IMR-90 (cell line): ENCODE measurements around the gene MERTK. TPM values are rescaled to one million over a fixed set of nuclear protein-coding genes. Genes with fewer than 3 reads are reported as not detected.
A peak's percentile ranks its signal among the peaks of the same experiment; 100 is the strongest.

ENCODE experiments used
- ATAC-seq: fragments of 200-7000 bp; cut with Tn5 transposase; 2 replicates; pipeline ENCODE4 v1.9.1; 2020; ENCODE audit warnings: low read depth, mild to moderate bottlenecking, moderate library complexity
- BruUV-seq: library from RNA; stranded (reverse); fragments of 400-500 nt; replicated peaks from 2 replicates; lab custom pipeline; 2021; lab: Mats Ljungman, UMichigan
- CTCF ChIA-PET: fragments of 300-600 bp; formaldehyde crosslinking; extraction: SDS; loops from one replicate; lab custom pipeline; 2021; ENCODE audit warnings: antibody characterized with exemption; lab: Yijun Ruan, JAX
- POLR2A ChIA-PET: fragments of 300-600 bp; sonication (Branson Sonifier 250); formaldehyde crosslinking; loops from one replicate; lab custom pipeline; 2022; ENCODE audit warnings: antibody characterized with exemption; ENCODE audit not compliant: unreplicated experiment; lab: Charles Lee
- DNase-seq: peaks from one replicate; pipeline ENCODE4 v3.0.0; 2013
- H2AFZ ChIP-seq: replicated peaks from 2 replicates; pipeline ENCODE3; 2013; ENCODE audit warnings: low read length, mild to moderate bottlenecking; ENCODE audit not compliant: poor library complexity
- H2AK5ac ChIP-seq: 2 replicates; pipeline ENCODE4 v1.6.1; 2013; ENCODE audit warnings: low read depth, low read length, inconsistent platforms
- H2AK9ac ChIP-seq: replicated peaks from 2 replicates; pipeline ENCODE3; 2013; ENCODE audit warnings: mild to moderate bottlenecking, low read depth, low read length, moderate library complexity; ENCODE audit not compliant: poor library complexity
- H2BK120ac ChIP-seq: 2 replicates; pipeline ENCODE4 v1.6.1; 2013; ENCODE audit warnings: low read depth, low read length, inconsistent platforms
- H2BK15ac ChIP-seq: 3 replicates; pipeline ENCODE4 v1.6.1; 2013; ENCODE audit warnings: low read depth, low read length, inconsistent platforms
- H2BK20ac ChIP-seq: 2 replicates; pipeline ENCODE4 v1.6.1; 2013; ENCODE audit warnings: low read depth, mild to moderate bottlenecking, inconsistent platforms, low read length, moderate library complexity
- H2BK5ac ChIP-seq: 2 replicates; pipeline ENCODE4 v1.6.1; 2013; ENCODE audit warnings: mild to moderate bottlenecking, low read depth, low read length, inconsistent platforms; ENCODE audit not compliant: poor library complexity, severe bottlenecking
- H3K14ac ChIP-seq: replicated peaks from 2 replicates; pipeline ENCODE4 v1.6.1; 2013; ENCODE audit warnings: low read depth, low read length, inconsistent platforms
- H3K18ac ChIP-seq: 2 replicates; pipeline ENCODE4 v1.6.1; 2013; ENCODE audit warnings: low read depth, low read length, control low read depth
- H3K23ac ChIP-seq: 2 replicates; pipeline ENCODE4 v1.6.1; 2013; ENCODE audit warnings: low read depth, low read length, inconsistent platforms
- H3K27ac ChIP-seq: 2 replicates; pipeline ENCODE4 v1.5.1; 2013; ENCODE audit warnings: mild to moderate bottlenecking, control low read depth, low read length; ENCODE audit not compliant: insufficient read depth
- H3K27me3 ChIP-seq: 2 replicates; pipeline ENCODE4 v1.6.1; 2013; ENCODE audit warnings: low read length; ENCODE audit not compliant: control insufficient read depth, insufficient read depth
- H3K36me3 ChIP-seq: 2 replicates; pipeline ENCODE4 v1.6.1; 2013; ENCODE audit warnings: low read length, mixed read lengths; ENCODE audit not compliant: control insufficient read depth, insufficient read depth
- H3K4ac ChIP-seq: 2 replicates; pipeline ENCODE4 v1.6.1; 2013; ENCODE audit warnings: low read depth, low read length, inconsistent platforms
- H3K4me1 ChIP-seq: 2 replicates; pipeline ENCODE4 v1.6.1; 2013; ENCODE audit warnings: low read length, mixed read lengths; ENCODE audit not compliant: control insufficient read depth, insufficient read depth
- H3K4me2 ChIP-seq: 2 replicates; pipeline ENCODE4 v1.6.1; 2013; ENCODE audit warnings: low read depth, mild to moderate bottlenecking, control low read depth, low read length, moderate library complexity
- H3K4me3 ChIP-seq: 2 replicates; pipeline ENCODE4 v1.5.1; 2013; ENCODE audit warnings: low read depth, mild to moderate bottlenecking, control low read depth, low read length, moderate library complexity; ENCODE audit not compliant: insufficient read depth
- H3K56ac ChIP-seq: 2 replicates; pipeline ENCODE4 v1.6.1; 2013; ENCODE audit warnings: low read length, inconsistent platforms; ENCODE audit not compliant: insufficient read depth; ENCODE audit errors: extremely low read depth
- H3K79me1 ChIP-seq, 2 experiments: 2 replicates each; pipeline ENCODE4 v1.6.1; 2013; ENCODE audit warnings: low read length in 2 of 2, inconsistent platforms in 1 of 2, low read depth in 1 of 2
- H3K9ac ChIP-seq: 2 replicates; pipeline ENCODE4 v1.6.1; 2013; ENCODE audit warnings: low read depth, low read length, control low read depth
- H3K9me1 ChIP-seq: 2 replicates; pipeline ENCODE4 v1.6.1; 2013; ENCODE audit warnings: low read length, inconsistent platforms; ENCODE audit not compliant: insufficient read depth
- H3K9me3 ChIP-seq: 2 replicates; pipeline ENCODE4 v1.6.1; 2013; ENCODE audit warnings: low read length; ENCODE audit not compliant: control insufficient read depth, insufficient read depth
- H4K20me1 ChIP-seq: 2 replicates; pipeline ENCODE4 v1.6.1; 2013; ENCODE audit warnings: low read length, inconsistent platforms; ENCODE audit not compliant: insufficient read depth
- H4K5ac ChIP-seq: 2 replicates; pipeline ENCODE4 v1.6.1; 2013; ENCODE audit warnings: mild to moderate bottlenecking, low read depth, low read length, control low read depth
- H4K8ac ChIP-seq, 2 experiments: 2 replicates each; pipeline ENCODE4 v1.6.1; 2013; ENCODE audit warnings: low read depth in 2 of 2, low read length in 2 of 2, control low read depth in 1 of 2, inconsistent platforms in 1 of 2
- H4K91ac ChIP-seq: 2 replicates; pipeline ENCODE4 v1.6.1; 2013; ENCODE audit warnings: low read depth, low read length, inconsistent platforms; ENCODE audit not compliant: insufficient read depth
- BHLHE40 ChIP-seq: fragments of 150-350 bp; IDR thresholded peaks from 2 replicates; pipeline ENCODE4 v1.6.1; 2016; ENCODE audit warnings: mild to moderate bottlenecking, low read depth, low read length
- CEBPB ChIP-seq: IDR thresholded peaks from 2 replicates; pipeline ENCODE4 v1.6.1; 2012; ENCODE audit warnings: low read depth, low read length, improper control_type of control experiment
- FOS ChIP-seq: fragments of 150-350 bp; IDR thresholded peaks from 2 replicates; pipeline ENCODE4 v1.6.1; 2016; ENCODE audit warnings: low read depth, low read length
- MAFK ChIP-seq: IDR thresholded peaks from 2 replicates; pipeline ENCODE4 v1.6.1; 2012; ENCODE audit warnings: low read depth, low read length, improper control_type of control experiment
- MAZ ChIP-seq: IDR thresholded peaks from 2 replicates; pipeline ENCODE4 v1.6.1; 2012; ENCODE audit warnings: low read depth, mild to moderate bottlenecking, low read length, improper control_type of control experiment, moderate library complexity, borderline replicate concordance
- MXI1 ChIP-seq: IDR thresholded peaks from 2 replicates; pipeline ENCODE4 v1.6.1; 2012; ENCODE audit warnings: low read depth, mild to moderate bottlenecking, low read length, moderate library complexity, borderline replicate concordance
- NFE2L2 ChIP-seq: fragments of 150-350 bp; IDR thresholded peaks from 2 replicates; pipeline ENCODE4 v1.6.1; 2016; ENCODE audit warnings: low read depth, mild to moderate bottlenecking, low read length
- POLR2A ChIP-seq: IDR thresholded peaks from 2 replicates; pipeline ENCODE4 v1.6.1; 2012; ENCODE audit warnings: mild to moderate bottlenecking, low read depth, low read length
- RAD21 ChIP-seq: IDR thresholded peaks from 2 replicates; pipeline ENCODE4 v1.6.1; 2012; ENCODE audit warnings: low read length, improper control_type of control experiment
- RCOR1 ChIP-seq: IDR thresholded peaks from 2 replicates; pipeline ENCODE4 v1.6.1; 2012; ENCODE audit warnings: mild to moderate bottlenecking, low read length, improper control_type of control experiment; ENCODE audit not compliant: insufficient replicate concordance
- RFX5 ChIP-seq: IDR thresholded peaks from 2 replicates; pipeline ENCODE4 v1.8.0; 2012; ENCODE audit warnings: low read depth, mild to moderate bottlenecking, low read length, moderate library complexity
- SMC3 ChIP-seq: fragments of 150-350 bp; IDR thresholded peaks from 2 replicates; pipeline ENCODE4 v1.6.1; 2016; ENCODE audit warnings: low read depth, mild to moderate bottlenecking, antibody characterized with exemption, low read length, moderate library complexity
- WGBS, 2 experiments: methylation state at CpG; one replicate each; pipeline versions ENCODE4 v1.1.5 to v1.1.7; 2013; ENCODE audit warnings: missing lambda C conversion rate in 2 of 2; ENCODE audit not compliant: insufficient read length in 1 of 2; ENCODE audit errors: extremely low coverage in 2 of 2; 5-methylcytosine and 5-hydroxymethylcytosine counted together
- dilution Hi-C: fragments of 300-500 bp; cut with HindIII; formaldehyde crosslinking; loops from one replicate; pipeline ENCODE4 v1.14.3; 2018; ENCODE audit warnings: low sequenced_read_pairs; ENCODE audit not compliant: unreplicated experiment
- in situ Hi-C: fragments of 300-500 bp; cut with MboI; formaldehyde crosslinking; loops from 3 replicates; pipeline ENCODE4 v1.14.3; 2019; ENCODE audit warnings: low sequenced_read_pairs, inconsistent platforms, mixed read lengths
- intact Hi-C: fragments of 100-400 bp; cut with micrococcal nuclease; formaldehyde crosslinking; loops from 2 replicates; pipeline ENCODE4 v1.10.0; 2022
- polyA plus RNA-seq, 3 experiments: library from polyadenylated mRNA; depleted of rRNA; stranded (reverse); fragments of >200 nt; gene quantifications; 2 replicates each; pipeline ENCODE4 v1.2.3, GENCODE V29; 2012; ENCODE audit warnings: low replicate concordance in 1 of 3
- total RNA-seq: library from RNA; depleted of rRNA; stranded (reverse); fragments of >200 nt; gene quantifications from 2 replicates; pipeline ENCODE4 v1.2.3, GENCODE V29; 2012
- TF ChIP-seq, protein P1 (sequence below): fragments of 150-350 bp; IDR thresholded peaks from 2 replicates; pipeline ENCODE4 v1.6.1; 2016; ENCODE audit warnings: low read depth, mild to moderate bottlenecking, low read length, moderate library complexity, borderline replicate concordance
- TF ChIP-seq, protein P2 (sequence below): conservative IDR thresholded peaks from 2 replicates; pipeline ENCODE4 v1.5.1; 2012; ENCODE audit warnings: mild to moderate bottlenecking, low read depth, low read length, improper control_type of control experiment
- TF ChIP-seq, protein P3 (sequence below): fragments of 150-350 bp; IDR thresholded peaks from 2 replicates; pipeline ENCODE4 v1.6.1; 2017; ENCODE audit warnings: mild to moderate bottlenecking, antibody characterized with exemption, low read length, low read depth

Gene MERTK
- total and polyA plus RNA-seq, 2 of the 4 experiments (the other 2 are of a cell fraction) = 0.36 to 0.62 TPM

DNA sequence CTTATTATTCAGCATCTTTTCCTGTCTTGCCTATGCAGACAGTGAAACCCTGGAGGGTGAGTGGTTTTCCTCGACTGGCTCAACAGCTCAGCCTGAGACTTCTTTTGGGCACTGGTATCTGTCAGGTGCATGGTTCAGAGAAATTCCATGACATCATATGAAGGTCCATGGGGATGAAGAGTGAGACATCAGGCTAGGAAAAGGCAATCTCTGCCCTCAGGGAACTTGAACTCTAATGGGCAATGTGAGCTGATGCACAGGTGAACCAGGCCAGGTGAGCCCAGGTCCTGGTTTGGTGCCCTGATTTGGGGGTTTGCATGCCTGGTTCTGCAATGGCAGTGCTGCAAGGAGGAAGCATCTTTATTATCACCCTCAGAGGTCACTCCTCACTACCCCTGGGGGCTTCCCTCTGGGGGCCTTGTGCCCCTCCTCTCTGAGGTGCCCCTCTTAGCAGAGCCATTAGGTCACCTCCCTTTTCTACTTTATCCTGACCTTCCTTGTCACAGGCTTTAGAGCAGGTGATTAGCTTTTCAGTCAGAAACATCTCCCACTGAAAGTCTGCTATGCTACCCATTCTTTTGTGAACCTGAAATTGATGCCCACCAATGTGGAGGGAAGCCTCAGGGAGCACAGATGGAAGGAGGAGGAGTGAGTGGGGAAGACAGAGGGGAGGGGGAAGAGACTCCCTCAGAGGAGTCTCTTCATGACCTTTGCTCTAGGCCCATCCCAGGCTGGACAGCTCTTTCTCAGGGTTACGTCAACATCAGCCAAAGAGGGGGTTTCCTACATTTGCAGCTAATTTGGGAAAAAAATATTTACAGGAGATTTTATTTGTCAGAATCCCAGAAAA, 47.3 kb downstream of the MERTK start:
- ChIA-PET POLR2A (no interaction called here), CTCF (no interaction called here)
- no peak overlapping the region for H4K91ac ChIP-seq
- no peaks in the 10 kb centered on the region for H3K79me1 ChIP-seq
- no peak overlapping the region for H2AK9ac ChIP-seq
- H3K9me3 ChIP-seq = no peaks in the 10 kb centered on the region
- H3K4me2 ChIP-seq = no peak overlapping the region
- no peak overlapping the region for H3K9ac ChIP-seq
- H3K18ac ChIP-seq = no peak overlapping the region
- no peaks in the 10 kb centered on the region for H3K36me3 ChIP-seq
- H2BK20ac ChIP-seq = no peak overlapping the region
- BruUV-seq = no TSS peak
- H4K20me1 ChIP-seq = no peaks in the 10 kb centered on the region; the same call in 1 of the 2 replicates
- H3K14ac ChIP-seq = no peak overlapping the region
- H4K5ac ChIP-seq = no peak overlapping the region
- intact Hi-C loops = no loop called here
- no peak overlapping the region for H3K23ac ChIP-seq
- H3K4me1 ChIP-seq = peaks cover 8% of the 10 kb centered on the region
- dilution Hi-C loops = no loop called here
- in situ Hi-C loops = no loop called here
- H3K27ac ChIP-seq = no peak overlapping the region
- no peak for DNase-seq
- H3K9me1 ChIP-seq = no peaks in the 10 kb centered on the region
- no CpG with 5 or more reads among the region's 2 CpGs for WGBS, 2 experiments
- H2AFZ ChIP-seq = no peak overlapping the region
- H2BK5ac ChIP-seq = no peak overlapping the region
- H4K8ac ChIP-seq = no peak overlapping the region
- ATAC-seq = peak; percentile 28
- peaks cover 21% of the 10 kb centered on the region for H3K27me3 ChIP-seq
- H3K4ac ChIP-seq = no peak overlapping the region
- H3K4me3 ChIP-seq = no peak overlapping the region
- no peak overlapping the region for H2BK120ac ChIP-seq
- no peak overlapping the region for H3K56ac ChIP-seq
- H2BK15ac ChIP-seq = no peak overlapping the region
- H2AK5ac ChIP-seq = no peak overlapping the region
- no peak for TF ChIP-seq MXI1
- no peak for TF ChIP-seq RAD21
- no peak for TF ChIP-seq FOS
- no peak for TF ChIP-seq MAZ
- no peak for TF ChIP-seq POLR2A
- TF ChIP-seq, protein P1, sequence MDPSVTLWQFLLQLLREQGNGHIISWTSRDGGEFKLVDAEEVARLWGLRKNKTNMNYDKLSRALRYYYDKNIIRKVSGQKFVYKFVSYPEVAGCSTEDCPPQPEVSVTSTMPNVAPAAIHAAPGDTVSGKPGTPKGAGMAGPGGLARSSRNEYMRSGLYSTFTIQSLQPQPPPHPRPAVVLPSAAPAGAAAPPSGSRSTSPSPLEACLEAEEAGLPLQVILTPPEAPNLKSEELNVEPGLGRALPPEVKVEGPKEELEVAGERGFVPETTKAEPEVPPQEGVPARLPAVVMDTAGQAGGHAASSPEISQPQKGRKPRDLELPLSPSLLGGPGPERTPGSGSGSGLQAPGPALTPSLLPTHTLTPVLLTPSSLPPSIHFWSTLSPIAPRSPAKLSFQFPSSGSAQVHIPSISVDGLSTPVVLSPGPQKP = no peak
- TF ChIP-seq RCOR1 = no peak
- no peak for TF ChIP-seq RFX5
- TF ChIP-seq CEBPB = no peak
- TF ChIP-seq MAFK = no peak
- TF ChIP-seq, protein P2, sequence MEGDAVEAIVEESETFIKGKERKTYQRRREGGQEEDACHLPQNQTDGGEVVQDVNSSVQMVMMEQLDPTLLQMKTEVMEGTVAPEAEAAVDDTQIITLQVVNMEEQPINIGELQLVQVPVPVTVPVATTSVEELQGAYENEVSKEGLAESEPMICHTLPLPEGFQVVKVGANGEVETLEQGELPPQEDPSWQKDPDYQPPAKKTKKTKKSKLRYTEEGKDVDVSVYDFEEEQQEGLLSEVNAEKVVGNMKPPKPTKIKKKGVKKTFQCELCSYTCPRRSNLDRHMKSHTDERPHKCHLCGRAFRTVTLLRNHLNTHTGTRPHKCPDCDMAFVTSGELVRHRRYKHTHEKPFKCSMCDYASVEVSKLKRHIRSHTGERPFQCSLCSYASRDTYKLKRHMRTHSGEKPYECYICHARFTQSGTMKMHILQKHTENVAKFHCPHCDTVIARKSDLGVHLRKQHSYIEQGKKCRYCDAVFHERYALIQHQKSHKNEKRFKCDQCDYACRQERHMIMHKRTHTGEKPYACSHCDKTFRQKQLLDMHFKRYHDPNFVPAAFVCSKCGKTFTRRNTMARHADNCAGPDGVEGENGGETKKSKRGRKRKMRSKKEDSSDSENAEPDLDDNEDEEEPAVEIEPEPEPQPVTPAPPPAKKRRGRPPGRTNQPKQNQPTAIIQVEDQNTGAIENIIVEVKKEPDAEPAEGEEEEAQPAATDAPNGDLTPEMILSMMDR = no peak
- TF ChIP-seq BHLHE40 = no peak
- TF ChIP-seq SMC3 = no peak
- TF ChIP-seq NFE2L2 = no peak
- TF ChIP-seq, protein P3, sequence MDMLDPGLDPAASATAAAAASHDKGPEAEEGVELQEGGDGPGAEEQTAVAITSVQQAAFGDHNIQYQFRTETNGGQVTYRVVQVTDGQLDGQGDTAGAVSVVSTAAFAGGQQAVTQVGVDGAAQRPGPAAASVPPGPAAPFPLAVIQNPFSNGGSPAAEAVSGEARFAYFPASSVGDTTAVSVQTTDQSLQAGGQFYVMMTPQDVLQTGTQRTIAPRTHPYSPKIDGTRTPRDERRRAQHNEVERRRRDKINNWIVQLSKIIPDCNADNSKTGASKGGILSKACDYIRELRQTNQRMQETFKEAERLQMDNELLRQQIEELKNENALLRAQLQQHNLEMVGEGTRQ = no peak
